HG02852 (cell line): ENCODE results near the gene CCDC78.
"Not testable (repeated sequence)": the region's sequence is repeated elsewhere in the genome, so short reads cannot be mapped to it uniquely, and the experiment has no call there.

ENCODE experiments used
- ATAC-seq: cut with Tn5 transposase; IDR thresholded peaks from one replicate; pipeline ENCODE4 v1.9.1; 2021; ENCODE audit warnings: mild to moderate bottlenecking, moderate library complexity; ENCODE audit not compliant: unreplicated experiment

CCDC78 gene

DNA sequence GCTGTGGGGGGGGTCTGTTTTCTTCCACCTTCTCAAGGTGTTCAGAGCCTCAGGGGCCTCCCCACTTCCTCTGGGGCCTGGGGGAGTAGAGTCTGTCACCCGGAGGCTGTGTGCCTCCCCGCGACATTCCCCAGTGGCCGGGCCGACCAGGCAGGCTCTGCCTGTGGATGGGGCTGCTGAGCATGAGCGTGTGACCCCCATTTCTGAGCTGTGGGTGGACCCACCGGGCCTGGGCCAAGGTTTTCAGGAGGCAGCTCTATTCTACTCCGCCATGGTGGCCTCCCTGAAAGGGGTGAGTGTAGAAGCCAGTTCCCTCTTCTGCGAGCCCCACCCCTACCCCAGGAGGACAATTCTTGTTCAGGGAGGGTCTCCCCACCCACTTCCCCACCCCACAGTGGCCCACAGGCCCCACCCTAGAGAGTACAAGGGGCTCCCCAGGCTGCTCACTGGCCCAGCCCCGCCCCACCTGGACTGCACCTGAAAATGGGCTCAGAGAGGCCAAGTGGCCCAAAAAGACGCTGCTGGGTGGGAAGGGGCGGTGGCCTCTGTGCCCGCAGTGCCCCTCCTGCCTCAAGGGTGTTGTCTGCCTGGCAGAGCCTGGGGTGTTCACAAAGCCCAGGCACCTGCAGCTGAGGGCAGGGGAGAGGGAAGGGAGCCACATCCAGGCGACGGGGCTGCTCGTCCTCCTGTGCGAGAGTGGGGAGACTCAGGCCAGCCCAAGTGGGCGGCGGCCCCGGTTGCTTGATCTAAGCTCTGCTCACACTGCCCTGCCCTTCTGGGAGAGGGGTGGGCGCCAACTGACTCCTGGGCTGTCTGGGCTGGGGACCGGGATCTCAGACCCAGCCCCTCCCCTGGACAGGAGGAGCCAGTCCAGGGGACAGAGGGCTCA is 35.6 kb upstream of the CCDC78 start:
- ATAC-seq: no peak

DNA sequence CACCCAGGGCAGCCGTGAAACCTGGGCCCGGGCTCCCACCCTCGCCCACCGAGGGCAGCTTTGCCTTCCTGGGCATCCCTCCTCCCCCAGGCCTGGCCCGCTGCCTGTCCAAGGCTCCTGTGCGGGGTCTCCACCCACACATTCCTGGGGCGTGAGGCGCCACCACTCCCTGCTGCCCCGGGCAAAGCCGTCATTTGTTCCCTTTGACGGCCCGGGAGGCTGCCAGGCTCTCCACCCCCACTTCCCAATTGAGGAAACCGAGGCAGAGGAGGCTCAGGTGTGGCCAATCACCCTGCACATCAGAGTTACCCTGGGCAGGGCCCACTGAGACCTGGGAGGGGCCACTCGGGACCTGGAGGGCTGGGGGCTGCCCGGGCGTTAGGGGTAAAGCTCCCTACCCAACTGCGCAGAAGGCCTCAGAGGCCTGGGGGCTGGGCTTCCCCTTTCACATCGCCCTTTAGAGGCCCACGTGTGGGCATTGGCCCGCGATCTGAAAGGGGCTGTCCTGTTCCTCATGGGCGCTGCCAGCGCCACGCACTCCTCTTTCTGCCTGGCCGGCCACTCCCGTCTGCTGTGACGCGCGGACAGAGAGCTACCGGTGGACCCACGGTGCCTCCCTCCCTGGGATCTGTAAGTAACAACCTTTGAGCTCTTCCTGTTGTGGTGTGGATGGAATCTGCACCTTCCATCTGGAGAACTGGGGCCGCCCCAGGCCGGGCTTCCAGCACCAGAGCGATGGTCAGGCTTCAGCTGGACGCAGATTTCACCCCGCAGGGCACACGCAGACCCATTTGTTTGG is 34.5 kb upstream of the CCDC78 start, which contains the start of gene MSLN:
MSLN (plus strand) TSS at position 190 of the 799 bp plus-strand sequence. CDS start 1,947 bp downstream, outside the sequence.
- ATAC-seq: no peak

DNA sequence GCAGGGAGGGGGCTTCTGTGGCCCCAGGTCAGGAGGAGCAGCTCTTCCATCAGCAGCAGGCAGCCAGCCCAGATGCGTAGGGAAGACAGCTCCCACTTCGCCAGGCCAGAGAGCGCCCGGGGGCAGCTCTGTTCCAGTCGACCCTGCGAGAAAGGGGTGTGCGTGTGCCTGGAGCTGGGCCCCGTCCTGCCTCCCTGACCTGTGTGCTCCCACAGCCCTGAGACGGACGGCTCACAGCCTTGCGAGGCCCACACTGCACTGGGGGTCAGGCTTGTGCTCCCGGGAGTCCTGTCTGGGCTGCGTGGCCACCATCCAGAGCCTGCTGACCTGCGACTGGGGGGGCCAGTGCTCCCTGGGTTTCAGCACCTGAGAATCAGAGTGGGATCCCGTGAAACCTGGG is 33.8 kb upstream of the CCDC78 start:
- no peak for ATAC-seq

GRCh38 chr16:759110-759910 is 33.1 kb upstream of the CCDC78 start:
- no peak for ATAC-seq

DNA sequence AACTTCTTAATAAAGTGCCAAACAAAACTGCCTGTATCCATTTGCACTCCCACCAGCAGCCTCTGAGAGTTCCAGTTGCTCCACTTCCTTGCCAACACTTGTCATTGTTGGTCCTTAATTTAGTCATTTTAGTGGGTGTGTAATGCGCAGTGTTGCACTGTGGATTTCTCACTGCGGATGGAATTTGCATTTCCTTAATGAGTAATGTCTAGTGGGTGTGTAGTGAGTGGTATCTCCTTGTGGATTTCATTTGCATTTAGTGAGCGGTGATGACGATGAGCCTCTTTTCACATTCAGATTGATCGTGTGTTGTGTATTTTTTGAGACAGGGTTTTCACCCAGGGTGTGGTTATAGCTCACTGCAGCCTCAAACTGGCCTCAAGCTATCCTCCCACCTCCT is 30.2 kb upstream of the CCDC78 start:
- no peak for ATAC-seq

- ATAC-seq: no peak
These were observed 28.4 kb upstream of the CCDC78 start for GRCh38 chr16:754656-755055.

GRCh38 chr16:754121-754607 is 27.9 kb upstream of the CCDC78 start:
- not testable (repeated sequence) for ATAC-seq

DNA sequence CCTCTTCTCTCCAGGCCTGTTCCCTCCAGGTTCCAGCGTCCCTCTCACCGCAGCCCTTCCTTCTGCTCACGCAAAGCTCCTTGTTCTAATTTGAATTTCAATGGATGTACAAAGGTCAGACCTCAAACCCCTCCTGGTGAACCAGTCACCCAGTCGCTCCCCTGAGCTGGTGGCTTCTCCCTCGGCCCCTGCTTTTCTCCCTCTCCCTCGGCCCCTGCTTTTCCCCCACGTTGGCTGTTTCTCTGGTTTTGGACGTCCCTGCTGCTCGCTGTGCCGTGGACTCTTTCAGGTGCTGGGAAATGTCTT is 25.7 kb upstream of the CCDC78 start:
- no peak for ATAC-seq

DNA sequence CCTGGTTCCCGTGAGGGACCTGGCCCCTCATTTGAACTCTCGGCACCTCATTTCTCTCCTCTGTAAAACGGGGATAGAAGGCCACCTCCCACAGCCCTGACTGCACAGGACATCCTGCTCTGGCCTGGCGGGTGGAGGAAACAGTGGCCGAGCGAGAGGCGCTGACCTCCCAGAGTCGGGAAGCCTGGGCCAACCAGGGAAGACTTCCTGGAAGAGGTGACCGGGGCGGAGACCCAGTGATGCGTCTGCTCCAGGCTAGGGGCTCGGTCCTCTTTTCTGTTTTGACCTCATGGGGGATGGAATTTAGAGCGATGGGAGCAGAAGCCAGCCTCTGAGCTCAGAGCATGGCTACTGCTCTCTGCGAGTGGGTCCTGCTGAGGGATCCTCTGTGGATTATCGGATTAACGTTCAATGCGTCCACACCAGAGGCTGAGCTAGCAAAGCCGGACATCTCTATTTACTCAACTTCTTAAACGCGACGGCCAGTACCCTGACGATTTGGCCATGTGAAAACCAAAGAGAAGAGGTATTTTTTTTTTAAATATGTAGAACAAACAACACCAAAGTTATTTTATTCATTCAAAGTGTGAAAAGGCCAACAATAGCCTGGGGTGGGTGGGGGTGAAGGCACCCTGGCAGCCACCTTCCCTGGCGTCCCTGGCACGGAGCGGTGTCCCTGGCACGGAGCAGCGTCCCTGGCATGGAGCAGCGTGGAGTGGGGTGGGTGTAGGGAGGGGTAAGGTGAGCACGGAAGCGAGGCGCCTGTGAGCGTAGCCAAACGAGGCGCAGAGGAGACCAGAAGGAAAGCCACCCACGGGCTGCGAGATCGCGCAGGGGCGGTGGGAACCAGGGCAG is 25.1 kb upstream of the CCDC78 start:
- no peak for ATAC-seq

- no peak for ATAC-seq
These were observed 24.2 kb upstream of the CCDC78 start for GRCh38 chr16:750485-750884.

GRCh38 chr16:749010-749409 is 22.8 kb upstream of the CCDC78 start:
- ATAC-seq: no peak

DNA sequence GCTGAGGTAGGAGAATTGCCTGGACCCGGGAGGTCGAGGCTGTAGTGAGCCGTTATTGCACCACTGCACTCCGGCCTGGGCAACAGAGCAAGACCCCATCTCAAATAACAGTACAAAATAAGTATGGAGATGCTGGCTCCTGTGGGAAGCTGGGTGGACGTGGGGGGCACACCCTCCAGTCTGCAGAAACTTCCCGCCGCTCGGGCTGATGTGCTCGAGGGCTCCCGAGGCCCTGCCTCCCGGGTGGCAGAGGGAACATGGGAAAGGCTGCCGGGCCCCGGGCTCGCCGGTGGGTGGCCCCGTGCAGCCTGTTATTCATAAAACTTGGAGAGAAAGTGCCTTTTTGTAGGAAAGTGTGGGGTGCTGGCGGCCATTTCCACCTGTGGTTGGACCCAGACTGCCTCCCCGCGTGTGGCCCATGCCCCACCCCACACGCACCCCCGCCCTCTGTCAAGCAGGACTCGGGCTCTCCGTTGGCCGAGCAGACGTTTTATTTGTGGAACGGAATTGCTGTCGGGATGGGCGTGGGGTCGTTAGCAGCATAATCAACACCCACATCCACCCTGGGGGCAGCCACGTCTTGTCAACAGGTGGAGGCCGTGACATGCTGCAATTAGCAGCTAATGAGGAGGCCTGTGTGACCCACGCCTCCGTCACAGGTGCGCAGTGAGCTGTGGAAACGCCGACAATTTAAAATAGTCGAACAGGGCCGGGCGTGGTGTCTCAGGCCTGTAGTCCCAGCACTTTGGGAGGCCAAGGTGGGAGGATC is 21.9 kb upstream of the CCDC78 start:
- no peak for ATAC-seq

DNA sequence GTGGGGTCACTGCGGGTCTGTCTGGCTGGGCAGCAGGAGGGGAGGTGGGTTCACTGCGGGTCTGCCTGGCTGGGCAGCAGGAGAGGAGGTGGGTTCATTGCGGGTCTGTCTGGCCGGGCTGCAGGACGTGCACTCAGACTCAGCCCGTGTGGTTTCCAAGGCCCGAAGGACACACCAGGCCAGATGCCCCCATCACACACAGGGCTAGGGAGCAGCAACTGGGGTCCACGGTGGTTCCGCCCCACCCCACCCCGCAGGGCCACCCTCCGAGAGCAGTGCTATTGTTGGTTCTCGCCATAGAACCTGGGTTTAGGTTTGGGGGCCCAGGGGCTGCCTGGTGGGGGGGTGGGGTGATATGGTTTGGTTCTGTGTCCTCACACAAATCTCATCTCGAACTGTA is 20.4 kb upstream of the CCDC78 start:
- no peak for ATAC-seq

- ATAC-seq: no peak
These were observed 19.5 kb upstream of the CCDC78 start for GRCh38 chr16:745739-746138.

GRCh38 chr16:743794-744500 is 17.7 kb upstream of the CCDC78 start:
- no peak for ATAC-seq

DNA sequence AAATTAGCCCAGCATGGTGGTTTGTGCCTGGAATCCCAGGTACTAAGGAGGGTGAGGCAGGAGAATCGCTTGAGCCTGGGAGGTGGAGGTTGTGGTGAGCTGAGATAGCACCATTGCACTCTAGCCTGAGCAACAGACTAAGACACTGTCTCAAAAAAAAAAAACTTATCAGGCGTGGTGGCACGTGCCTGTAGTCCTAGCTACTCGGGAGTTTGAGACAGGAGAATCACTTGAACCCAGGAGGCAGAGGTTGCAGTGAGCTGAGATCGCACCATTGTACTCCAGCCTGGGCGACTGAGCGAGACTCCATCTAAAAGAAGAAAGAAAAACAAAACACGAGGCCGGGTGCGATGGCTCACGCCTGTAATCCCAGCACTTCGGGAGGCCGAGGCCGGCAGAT is 16.7 kb upstream of the CCDC78 start:
- not testable (repeated sequence) for ATAC-seq

- ATAC-seq: no peak
These were observed 15.9 kb upstream of the CCDC78 start for GRCh38 chr16:741986-742629.

DNA sequence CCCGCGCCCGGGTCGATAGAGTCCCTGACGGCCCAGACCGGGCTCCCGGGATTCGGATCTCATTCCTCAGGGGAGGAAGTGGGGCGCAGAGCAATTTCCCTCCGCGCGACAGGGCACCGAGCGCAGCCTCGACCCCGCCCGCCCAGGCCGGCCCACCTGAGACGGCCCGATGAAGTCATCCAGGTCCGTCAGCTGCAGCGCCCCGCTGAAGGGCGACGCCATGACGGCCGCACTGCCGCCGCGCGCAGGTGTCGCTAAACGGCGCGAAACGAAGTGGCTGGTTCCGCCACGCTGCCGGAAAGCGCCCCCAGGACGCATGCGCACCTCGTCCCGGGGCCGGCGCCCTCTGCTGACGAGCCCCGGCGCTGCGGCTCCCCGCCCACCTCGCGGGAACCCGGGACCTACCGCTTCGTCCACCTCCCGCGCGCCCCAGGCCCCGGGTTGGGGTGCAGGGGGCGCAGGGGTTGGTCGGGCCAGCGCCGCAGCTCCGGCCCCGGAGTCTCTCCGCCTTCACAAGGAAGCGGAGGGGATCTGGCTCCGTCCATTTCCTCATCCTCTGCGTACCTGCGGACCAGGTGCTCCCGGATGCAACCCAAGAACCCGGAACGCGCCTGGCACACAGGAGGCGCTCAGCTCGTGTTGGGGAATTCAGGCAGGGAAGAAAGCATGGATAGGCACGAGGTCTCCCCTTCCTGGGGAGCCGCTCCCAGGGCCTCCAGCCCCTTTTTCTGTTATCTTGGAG is 14.7 kb upstream of the CCDC78 start, which contains the start of gene CIAO3:
CIAO3 (minus strand) TSS at position 234 of the 742 bp plus-strand sequence; CDS start at position 222, 12 bp downstream.
- ATAC-seq: peak; percentile 60
